NCI-H146 treated with DMSO at 0.1 percent for 48 hours (cell line): ENCODE measurements around the gene TENM4.

Source experiments
- DNase-seq: peaks from one replicate; lab custom pipeline; 2025; ENCODE audit not compliant: unreplicated experiment; lab: John Stamatoyannopoulos, UW

TENM4 gene

DNA sequence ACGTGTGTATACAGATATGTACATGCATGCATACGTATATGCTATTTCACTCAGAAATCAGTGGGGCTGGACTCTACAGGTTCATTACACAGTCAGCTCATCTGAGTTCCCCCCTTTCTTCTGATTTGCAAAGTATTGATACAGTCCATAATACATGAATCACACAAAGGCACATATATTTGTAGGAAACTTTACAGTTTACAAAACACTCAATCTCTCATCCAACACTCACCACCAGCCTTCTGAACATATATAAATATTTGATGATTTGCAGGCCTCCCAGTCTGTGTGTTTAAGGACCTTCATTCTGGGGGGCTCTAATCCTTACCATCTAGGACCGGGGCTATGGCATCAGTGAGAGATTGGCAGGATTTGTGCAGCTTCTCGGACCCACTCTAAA lies 293.8 kb downstream of the TENM4 start:
- DNase-seq = no peak

DNA sequence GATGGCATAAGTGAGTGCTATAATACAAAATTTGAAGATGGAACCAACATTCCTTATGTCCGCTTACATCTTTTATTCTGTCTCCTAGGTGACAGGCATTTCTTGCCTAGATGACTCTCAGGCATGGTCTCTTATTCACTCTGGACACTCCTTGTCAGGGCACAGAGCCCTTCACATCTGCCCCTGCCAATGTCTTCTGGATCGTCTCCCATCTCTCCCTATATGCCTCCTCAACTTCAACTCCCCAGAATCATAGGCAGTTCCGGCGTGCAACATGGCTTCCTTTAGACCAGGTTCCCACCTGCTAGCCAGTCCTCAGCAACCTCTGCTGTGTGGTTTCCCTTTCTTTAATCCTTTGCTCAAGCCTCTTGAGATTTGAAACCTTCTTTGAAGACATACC lies 300.9 kb downstream of the TENM4 start:
- no peak for DNase-seq

DNA sequence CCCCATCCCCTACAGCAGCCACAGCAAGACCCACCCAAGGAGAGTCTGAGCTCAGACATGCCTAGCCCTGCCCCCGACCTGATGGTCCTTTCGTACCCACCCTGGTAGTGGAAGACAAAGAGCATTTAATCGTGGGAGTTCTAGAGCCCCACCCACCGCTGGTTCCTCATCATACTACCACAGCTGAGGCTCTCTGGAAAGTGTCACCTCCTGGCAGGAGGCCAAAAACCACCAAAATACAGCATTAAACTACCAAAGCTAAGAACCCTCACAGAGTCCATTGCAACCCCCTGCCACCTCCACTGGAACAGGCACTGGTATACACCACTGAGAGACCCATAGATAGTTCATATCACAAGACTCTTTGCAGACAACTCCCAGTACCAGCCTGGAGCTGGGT lies 311.1 kb downstream of the TENM4 start:
- DNase-seq = no peak

DNA sequence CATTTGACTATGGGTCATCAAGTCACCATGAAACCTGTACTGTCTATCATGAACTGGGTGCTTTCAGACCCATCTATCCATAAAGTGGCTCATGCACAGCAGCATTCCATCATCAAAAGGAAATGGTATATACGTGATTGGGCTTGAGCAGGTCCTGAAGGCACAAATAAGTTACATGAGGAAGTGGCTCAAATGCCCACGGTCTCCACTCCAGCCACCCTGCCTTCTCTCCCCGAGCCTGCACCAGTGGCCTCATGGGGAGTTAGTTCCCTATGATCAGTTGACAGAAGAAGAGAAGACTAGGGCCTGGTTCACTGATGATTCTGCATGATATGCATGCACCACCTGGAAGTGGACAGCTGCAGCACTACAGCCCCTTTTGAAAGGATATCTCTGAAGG lies 312.5 kb downstream of the TENM4 start:
- no peak for DNase-seq

DNA sequence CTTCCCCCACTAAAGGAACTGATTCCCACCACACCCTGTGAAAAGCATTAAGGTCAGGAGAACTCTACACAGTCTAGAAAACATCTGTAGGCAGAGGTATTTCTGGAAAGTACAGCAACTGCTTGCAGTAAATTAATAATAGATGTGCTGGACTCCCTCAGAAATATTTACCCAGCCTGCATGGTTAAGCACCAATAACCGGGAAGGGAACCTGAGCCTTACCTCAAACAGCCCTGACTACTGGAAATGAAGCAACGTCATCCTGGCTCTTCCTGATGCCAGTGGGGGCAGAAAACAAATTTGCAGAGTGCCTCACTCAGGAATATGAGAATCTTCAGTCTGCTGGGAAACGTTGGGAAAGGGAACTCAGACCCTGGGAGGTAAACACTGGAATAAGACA lies 318.1 kb downstream of the TENM4 start:
- no peak for DNase-seq

DNA sequence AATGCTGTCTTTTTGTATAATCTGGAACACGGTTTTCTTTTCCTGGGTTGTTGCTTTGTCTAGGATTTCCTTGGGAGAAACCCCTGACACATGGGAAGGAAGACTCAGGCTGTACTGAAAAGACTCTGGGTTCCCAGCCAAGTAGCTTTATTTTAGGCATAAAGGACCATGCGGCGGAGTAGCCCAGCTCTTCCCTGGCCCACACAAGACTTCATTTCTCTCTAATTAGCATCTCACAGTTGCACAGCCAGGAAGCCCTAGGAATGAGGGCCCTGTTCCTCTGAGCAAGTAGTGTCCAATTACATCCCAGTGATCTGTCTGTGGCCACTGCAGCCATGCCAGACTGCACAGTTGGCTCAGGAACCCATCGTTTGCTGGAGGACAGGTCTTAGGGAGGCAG lies 319.5 kb downstream of the TENM4 start:
- no peak for DNase-seq

DNA sequence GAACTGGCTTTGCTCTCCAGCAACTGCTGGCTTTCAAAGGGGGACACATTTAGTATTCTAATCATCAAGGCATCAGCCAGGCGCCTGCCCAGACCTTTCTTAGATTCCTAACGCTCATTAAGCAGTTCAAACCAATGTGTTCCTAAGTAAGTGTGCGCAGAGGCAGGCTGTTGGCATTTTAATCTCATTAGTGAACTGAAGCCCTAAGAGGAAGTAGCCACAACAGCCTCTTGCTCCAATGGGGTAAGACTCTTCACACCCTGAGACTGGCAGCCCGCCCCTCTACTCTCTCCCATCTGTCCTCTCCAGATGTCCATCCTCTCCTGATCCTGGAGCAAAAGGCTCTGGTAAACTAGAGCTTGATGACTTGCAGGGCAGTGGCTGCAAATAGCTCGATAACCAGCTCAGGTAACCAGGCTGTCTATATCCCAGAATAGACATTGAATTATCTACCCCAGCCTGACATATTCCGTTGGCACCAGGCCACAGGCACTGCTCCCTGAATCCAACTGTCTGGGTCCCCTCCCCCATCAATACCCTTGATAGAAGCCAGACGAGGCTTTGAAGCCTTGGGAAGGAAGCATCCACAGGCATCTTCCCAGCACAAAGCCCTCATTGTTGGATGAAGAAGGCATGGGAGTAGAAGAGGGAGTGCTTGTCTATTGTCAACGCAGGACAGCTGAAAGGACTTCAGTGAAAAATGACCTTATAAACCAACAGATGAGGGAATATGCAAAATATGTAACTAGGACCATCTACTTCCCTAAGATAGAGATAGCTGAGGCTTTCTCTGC lies 321.1 kb downstream of the TENM4 start:
- DNase-seq = no peak

DNA sequence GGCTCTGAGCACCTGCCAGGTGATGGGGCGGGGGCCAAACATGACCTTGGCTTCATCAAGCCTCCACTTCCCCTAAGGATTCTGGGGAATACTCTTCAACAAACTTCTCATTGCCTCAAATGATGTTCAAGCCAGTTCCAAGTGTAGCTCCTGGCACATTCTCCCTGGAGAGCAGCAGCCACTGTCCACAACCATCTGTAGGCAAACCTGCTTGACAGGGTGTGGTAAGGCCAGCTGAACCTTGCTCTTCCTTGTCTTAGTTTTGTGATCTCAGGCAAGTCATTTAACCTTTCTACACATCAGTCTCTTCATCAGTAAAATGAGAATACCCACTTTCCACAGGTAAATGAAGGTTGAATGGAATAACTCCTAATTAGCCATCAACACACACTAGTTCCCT lies 323.3 kb downstream of the TENM4 start:
- no peak for DNase-seq

DNA sequence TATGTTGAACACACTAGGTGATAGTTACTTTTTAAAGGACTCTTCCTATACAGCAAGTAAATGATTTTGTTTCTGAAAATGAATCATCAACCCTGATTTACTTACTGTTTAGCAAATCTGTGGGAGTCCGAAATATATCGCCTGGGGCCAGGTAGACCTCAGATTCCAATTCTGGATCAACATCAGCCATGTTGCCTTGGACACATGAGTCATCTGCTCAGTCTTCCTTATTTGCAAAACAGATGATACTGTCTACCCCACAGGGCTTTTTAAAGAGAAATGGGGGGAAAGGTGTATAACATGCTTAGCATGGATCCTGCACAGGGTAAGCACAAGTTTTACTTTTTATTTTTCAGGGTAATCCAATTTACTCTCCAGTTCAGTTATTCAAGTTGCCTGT lies 324.2 kb downstream of the TENM4 start:
- peak; percentile 44 for DNase-seq

DNA sequence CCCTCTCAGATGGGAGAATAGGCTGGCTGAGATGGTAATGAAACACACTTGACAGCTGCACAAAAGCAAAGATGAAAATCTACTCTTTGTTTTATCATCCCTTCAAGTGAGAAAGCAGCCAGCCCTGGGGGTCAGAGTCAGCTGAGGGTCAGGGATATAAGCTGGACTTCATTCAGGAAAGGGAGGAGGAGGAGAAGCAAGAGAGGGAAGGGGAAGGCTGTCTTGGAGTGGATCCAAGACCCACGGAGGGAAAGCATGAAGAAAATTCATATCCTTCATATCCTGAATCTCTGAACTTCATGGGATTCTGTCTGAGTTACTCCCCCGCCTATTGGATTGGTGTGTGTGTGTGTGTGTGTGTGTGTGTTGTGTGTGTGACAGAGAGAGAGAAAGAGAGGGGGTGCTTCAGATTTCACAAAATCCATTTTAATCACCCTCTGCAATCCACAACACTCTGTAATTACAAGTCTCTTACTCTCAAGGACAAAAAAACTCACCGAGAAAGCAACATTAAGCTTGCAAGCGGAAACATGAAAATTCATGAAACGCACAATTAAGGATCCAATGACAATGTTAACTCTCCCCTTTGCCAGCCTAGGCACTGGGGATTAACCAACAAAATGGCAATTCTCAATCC lies 327.7 kb downstream of the TENM4 start:
- DNase-seq = no peak

DNA sequence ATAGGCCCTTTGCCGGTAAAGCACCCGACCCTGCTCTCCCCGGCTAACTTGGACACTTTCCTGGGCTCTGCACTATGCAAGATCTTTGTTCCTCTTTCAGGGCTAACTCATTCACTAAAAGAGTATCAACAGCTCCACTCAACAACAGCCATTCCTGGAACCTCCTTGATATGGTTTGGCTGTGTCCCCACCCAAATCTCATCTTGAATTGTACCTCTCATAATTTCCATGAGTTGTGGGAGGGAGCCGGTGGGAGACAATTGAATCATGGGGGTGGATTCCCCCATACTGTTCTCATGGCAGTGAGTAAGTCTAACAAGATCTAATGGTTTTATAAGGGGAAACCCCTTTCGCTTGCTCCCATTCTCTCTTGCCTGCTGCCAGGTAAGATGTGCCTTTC lies 330.0 kb downstream of the TENM4 start:
- no peak for DNase-seq

DNA sequence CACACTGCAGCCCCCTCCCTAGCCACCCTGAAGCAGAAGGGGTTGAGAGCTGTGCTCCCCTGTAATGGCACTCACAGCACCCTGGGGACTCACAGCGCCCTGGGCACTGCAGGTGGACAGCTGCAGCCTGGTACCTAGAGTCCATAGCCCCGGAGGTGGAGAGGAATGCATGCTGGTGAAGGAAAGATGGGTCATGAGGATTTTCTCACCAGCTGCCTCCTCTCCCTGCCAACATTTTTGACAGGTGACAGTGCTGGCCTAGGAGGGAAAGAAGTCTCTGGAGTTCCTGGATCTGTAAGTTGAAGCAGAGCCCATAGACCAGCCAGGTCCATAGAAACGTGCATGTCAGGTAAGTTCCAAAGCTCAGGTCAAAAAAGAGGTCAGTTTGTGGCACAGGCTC lies 330.5 kb downstream of the TENM4 start:
- no peak for DNase-seq

DNA sequence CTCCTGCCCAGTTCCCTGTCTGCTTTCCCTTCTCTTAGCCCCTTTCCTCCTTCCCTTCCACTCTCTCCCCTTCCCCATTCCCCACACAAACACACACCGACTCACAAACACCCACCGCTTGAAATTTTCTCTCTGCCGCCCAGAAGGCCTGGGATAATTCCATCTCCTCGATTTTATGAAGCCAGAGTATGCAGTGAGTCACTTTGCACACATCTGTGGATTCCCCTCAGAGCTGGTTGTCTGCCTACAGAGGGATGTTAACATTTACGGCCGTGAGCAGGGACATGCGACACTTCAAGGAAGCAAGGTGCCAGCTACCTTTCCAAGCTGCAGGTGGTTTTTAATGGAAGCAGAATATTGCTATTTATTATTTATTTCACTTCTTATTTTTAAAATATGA lies 332.0 kb downstream of the TENM4 start:
- DNase-seq = no peak

DNA sequence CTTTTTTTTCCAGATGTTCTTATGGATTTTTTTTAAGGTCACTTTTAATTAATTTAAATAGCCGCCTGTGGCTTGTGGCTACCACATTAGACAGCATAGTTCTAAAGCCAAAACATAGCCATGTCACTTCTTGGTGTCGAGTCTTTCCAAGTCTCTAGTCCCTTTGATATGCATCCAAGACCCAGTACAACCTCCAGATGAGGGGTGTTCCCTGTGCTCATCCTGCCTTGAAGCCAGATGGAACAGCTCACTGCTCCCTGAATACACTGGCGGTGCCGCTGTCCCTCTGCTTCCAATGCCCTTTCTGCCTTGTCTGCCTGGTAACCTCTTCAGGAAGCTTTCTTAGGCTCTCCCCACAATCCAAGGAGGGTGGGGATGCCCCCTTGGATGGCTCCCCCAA lies 338.0 kb downstream of the TENM4 start:
- DNase-seq = no peak

DNA sequence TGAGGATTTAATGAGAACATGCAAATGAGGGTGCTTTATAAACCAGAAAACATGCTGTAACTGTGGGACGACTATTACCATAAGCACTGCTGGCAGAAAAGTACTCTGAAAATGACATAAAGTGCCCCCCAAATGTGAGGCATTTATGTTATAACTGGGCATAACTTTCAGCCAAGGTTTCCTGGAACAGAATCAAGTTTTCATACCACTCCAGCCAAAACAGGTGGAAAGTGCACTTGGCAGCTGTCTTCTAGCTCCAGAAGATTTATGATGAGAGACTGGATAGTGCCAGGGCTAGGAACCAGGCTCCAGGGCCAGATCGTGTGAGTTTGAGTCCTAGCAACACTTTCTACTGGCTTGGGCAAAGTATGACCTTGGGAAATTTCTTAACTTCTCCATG lies 339.2 kb downstream of the TENM4 start:
- DNase-seq = no peak

DNA sequence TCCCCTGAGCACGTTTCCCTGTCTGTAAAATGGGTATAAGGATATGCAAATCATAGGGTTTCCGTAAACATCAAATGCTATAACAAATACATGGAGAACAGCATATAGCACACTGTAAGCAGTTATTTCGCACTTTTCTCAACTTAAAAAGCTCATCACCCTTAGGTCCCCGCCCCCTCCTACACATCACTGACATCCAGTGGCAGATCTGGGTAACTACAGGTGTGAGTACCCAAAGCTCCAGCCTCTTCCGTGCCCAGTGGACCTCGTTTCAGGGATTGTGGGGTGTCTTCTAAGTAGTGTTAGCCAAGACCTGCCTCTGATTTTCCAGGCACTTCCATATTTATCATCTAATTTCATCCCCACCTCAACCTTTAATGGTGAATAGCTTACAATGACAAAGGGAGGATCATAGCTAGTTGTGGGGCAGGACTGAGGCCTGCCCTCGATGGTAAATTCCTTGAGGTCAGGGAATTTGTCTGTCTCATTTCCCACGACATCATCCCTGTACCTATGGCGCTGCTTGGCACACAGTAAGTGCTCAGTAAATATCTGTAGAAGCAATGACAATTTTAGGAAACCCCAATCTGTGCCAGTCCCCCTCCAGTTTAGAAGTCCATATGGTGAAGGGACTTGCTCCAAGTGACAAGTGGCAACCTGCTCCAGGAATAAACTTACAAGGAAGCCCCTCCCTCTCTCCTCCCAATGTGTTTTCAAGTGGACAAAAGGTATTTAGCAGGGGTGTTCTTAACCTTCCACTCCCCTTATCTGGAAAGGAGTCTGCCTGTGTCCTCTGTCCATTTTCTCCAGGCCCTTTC lies 340.5 kb downstream of the TENM4 start:
- peak; percentile 38 for DNase-seq

DNA sequence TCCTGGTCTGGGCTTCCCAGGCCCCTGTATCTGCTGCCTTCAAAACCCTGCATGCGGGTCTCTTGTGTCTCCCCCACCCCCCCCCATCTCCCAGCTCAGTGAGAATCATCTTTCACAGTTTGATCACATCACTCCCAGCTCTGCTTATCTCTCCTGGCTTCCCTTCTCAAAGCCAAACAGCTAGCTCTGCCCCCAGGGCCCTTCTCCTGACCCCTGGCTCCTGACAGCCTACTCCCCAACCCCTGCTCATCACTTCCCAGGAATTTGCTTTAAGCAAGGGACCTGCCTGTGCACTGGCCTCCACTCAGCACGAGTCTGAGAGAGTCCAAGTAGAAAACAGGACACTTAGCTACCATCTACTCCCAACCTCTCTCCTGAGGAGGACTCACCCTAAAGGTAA lies 342.7 kb downstream of the TENM4 start:
- DNase-seq = no peak

DNA sequence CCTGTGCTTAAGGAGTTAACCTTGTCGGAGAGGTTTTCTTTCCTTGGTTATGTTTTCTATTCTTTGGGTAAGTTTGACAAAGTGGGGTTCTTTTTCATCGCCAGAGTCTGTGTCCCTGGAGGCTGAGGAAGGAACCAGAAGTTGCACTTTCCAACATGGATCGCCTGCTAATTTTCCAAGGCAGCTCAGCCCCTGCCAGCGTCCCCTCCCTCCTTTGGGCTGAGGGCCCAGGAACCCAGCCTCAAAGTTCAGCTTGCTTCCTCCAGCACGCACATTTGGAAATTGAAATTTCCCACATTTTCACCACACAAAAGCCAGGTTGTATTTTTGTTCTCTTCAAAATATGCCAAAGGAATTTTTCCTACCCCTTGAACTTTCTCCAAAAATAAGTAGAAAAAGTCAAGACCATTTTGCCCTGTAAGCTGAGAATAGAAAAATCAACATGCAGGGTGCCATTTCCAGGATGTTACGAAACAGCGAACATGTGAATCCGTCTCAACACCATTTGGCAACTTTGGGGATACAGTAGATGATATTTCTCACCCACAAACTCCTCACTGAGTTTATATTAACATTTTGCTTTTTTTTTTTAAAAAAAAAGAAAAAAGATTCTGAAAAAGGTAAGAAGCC lies 343.5 kb downstream of the TENM4 start:
- DNase-seq = no peak

DNA sequence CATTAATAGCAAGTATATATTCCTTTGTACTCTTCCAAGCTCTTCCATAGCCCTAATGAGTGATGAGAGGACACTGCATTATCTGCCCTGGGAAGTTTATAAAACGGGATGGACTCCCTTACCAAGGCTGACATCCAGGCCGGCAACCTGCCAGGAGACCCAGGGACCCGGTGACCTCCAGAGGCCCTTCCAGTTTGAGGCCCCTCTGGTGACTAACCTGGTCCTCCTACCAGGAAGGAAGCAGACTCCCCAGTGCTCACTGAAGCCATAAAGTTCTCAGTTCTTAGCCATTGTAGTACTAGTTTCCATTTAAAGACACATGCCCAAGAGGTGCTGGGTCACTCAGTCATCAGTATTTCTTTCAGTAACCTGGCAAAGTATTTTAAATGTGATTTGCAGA lies 345.4 kb downstream of the TENM4 start:
- DNase-seq = no peak

DNA sequence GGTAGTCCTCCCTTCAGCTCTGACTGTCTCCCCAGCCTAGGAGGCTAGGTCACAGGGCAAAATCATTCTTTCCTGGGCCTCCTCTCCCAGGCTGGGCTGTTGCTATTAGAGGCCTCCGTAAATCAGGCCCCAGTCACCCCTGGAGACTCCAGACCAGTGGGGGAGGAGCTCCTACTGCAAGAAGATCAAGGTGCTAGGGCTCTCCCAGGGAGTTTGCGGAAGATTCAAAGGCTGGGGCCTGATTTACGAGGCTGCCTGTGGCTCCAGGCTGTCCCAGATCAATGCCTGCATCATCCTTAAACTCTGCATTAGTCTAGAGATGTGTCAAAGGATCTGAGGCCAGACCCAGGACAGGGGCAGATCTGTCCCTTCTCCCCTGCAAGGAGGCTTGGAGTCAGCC lies 346.2 kb downstream of the TENM4 start:
- DNase-seq = no peak

DNA sequence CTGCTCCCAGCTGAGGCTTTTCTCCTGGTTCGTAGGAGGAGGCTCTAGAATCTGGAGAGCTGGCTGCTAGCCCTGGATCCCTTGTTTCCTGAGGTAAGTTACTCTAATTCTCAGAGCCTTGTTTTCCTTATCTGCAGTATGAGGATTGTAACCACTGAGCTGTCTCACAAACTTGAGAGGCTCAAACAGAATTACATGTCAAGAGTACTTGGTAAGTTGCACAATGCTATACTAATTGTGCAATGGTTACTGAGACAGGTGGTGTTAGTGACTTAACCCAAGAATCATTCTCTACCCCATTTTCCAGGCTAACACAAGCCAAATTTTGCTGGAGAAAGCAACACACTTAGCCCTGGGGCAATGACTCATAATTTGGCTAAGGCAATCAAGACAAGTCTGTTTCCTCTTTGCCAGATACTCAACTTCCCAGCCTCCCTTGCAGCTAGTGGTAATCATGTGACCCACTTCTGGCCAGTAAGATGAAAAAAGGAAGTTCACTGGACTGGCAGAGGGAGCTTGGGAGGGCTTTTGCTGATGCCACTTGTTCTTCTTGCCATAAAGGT lies 348.0 kb downstream of the TENM4 start:
- no peak for DNase-seq
